Stimulated activated effector memory CD8-positive, alpha-beta T cell treated with anti-CD3 and anti-CD28 coated beads, Interleukin-12 subunit alpha, Interleukin-12 subunit beta, amount 100 ng/mL, for 72 hours (primary cell): ENCODE results near the gene MAD1L1.

Experiments used
- ATAC-seq: fragments of 150-1000 bp; cut with Tn5 transposase; 2 replicates; pipeline ENCODE4 v1.10.0; 2021
- DNase-seq, 2 donors: peaks; one replicate each; pipeline ENCODE4 v3.0.0; 2021 to 2022; ENCODE audit warnings: low spot score in 2 of 2
- H3K27ac Mint-ChIP-seq: one replicate; pipeline ENCODE4 v1.8.0; 2022; ENCODE audit warnings: mild to moderate bottlenecking, mixed read lengths
- H3K36me3 Mint-ChIP-seq: one replicate; pipeline ENCODE4 v1.8.0; 2022; ENCODE audit warnings: mild to moderate bottlenecking, mixed read lengths
- H3K4me1 Mint-ChIP-seq: one replicate; pipeline ENCODE4 v1.8.0; 2022; ENCODE audit warnings: mixed read lengths
- H3K4me3 Mint-ChIP-seq: one replicate; pipeline ENCODE4 v1.8.0; 2022; ENCODE audit warnings: mild to moderate bottlenecking, mixed read lengths
- H3K9me3 Mint-ChIP-seq: one replicate; pipeline ENCODE4 v1.8.0; 2022; ENCODE audit warnings: mixed read lengths

Gene MAD1L1

DNA sequence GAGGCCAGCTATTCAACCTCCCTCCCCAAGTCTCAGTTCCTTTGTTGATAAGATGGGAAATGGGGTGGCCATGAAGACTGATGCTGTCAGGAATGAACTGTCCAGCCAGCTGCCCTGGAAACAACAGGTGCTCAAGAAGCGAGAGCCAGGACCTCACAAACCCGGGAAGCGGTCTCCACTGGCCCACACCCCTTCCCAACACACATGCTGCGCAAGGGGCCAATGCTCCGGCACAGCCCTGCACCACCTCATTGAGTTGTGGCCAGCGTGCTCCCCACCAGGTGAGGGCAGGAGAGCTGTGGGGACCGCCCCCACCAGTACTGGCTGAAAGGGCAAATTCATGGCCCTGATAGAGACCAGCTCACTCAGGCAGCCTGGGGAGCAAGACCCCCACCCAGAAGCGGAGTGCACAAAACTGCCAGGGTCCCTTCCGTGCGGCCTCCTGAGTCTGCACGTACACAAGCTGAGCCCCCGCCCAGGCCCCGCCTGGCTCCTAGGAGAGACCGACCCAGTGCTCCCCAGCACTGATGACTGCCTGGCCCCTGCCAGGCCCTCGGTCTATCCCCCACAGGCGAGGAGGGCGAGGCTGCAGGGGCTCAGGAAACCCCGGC lies 216.6 kb downstream of the MAD1L1 start:
- Mint-ChIP-seq H3K9me3 (no peaks in the 10 kb centered on the region), H3K27ac (no peak overlapping the region), H3K36me3 (peaks cover 12% of the 10 kb centered on the region), H3K4me1 (peaks cover 32% of the 10 kb centered on the region), H3K4me3 (no peak overlapping the region)
- no peak for DNase-seq
- ATAC-seq: no peak

DNA sequence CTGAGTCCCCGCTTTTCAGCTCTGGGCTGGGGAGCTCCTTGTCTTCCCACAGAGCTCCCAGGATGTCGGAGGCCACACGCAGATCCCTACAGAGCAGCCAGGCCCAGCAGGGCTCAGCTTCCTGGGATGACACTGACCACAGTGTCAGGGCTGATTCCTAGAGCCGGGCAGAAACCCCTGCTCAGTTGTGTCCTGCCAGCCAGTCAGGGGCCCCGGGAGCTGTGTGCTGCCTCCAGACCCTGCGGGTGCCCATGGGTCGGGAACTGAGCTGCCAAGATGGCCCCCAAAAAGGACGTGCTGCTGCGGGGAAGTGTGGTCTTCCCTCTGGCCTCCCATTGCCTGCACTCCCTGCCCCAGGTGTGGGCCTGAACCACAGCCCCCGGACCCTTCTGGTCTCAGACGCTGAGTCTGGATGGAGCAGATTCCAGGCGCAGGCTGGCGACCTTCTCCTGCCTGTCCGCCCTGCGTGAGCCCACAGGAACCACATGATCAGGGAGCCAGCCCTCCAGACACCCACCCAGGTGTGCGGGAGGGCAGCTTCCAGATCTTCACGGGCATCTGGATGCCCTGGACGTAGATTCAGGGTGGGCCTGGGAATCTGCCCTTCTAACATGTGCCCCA lies 217.4 kb downstream of the MAD1L1 start:
- Mint-ChIP-seq H3K4me3 (no peak overlapping the region), H3K27ac (no peak overlapping the region), H3K36me3 (peaks cover 12% of the 10 kb centered on the region), H3K9me3 (no peaks in the 10 kb centered on the region), H3K4me1 (peaks cover 30% of the 10 kb centered on the region)
- DNase-seq (no peak), ATAC-seq (no peak)

DNA sequence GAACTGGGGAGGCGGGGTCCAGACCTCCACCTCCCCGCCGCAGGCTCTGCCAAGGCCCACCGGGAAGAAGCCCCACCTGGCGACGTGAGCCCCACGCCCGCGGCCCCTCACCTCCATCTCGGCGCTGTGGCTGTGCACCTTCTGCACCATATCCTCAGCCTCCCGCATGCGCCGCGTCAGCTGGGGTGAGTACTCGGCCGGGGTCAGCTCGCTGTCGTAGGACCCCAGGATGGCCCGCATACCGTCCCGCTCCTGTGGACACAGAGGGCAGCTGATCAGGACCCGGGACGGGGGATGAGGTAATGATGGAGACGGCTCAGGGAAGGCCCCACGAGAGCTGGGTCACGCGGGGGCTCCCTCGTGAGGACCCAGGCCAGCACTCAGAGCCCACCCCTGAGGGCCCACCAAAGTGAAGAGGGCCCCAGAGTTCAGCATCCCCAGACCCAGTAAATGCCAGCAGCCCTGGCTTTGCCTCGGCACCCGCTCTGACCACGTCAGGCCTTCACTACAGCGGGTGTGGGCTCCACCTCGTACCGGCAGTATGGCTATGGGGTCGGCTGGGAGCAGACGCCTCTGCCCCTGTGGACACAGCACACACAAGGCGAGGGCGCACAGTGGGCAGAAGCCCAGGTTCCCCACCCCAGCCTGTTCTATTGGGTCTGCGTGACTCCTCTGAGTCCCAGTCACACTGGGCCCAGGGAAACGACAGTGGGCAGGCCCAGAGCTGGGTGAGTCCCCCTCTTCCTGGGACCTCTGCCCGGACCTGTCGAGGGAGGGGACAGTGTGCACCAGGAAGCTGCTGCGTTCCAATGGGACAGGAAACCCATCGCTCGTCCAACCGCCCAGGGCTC lies 218.1 kb downstream of the MAD1L1 start:
- no peak overlapping the region for H3K27ac Mint-ChIP-seq
- peaks cover 12% of the 10 kb centered on the region for H3K36me3 Mint-ChIP-seq
- H3K4me1 Mint-ChIP-seq: peaks cover 22% of the 10 kb centered on the region
- no peak overlapping the region for H3K4me3 Mint-ChIP-seq
- no peaks in the 10 kb centered on the region for H3K9me3 Mint-ChIP-seq
- DNase-seq: no peak
- ATAC-seq: no peak

DNA sequence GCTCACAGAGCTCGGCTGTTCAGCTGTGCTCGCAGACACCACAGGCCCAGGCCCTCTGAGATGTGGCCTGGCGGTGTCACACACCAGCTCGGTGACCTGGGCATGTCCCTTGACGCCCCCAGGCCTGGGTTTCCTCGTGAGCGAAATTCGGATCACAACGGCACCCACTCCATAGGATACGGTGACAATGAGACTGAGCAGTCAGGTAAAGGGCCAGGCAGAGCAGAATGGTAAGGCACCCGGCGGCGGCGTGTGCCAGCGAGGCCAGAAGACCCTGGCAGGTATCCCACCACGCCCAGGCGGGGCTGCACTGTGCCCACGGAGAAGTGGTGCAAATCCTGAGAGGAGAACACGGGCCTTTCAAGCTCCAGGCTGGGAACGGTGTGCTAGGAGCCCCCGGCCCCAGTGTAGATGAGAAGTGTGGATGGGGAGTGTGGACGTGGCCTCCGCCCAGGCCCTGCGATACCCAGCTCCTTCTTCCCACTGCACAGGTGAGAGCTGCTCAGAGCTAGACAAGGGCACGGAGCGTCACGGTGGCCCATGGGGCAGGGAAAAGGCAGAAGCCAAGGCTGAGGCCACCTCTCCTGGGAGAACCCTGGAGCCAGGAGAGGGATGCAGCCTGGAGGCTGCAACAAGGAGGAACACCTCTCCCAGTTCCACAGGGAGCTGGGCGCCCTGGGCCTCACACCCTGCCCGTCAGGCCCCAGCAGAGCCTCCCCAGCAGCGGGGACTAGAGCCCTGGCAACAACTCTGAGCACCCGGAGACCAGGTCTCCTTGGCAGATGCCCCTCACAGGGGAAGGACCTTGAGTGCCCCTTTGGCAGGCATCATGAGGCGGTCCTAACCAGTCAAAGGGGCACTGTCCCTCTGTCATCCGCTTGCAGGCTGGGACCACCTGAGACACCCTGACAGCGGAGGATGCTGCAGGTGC lies 219.1 kb downstream of the MAD1L1 start:
- peaks cover 12% of the 10 kb centered on the region for H3K36me3 Mint-ChIP-seq
- H3K9me3 Mint-ChIP-seq: no peaks in the 10 kb centered on the region
- H3K4me3 Mint-ChIP-seq: no peak overlapping the region
- H3K4me1 Mint-ChIP-seq: peaks cover 13% of the 10 kb centered on the region
- ATAC-seq (no peak), DNase-seq (no peak)
- H3K27ac Mint-ChIP-seq: no peak overlapping the region

DNA sequence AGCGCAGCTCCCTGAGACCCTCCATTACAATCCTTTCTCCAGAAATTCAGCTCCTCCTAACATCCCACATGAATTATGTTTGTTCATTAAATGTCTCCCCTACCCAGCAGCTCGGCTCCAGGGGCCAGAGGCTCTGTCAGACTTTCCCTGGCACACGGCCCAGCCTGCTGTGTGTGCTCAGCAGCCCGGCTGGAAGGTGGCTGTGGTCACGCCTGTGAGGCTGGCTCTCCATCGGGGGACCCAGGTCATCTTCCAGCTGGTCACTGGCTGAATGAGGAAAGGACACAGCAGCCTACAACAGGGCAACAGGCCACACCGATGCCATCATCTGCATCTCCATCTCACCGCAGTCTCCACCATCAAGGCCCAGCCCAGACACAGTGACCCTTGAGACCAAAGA lies 219.8 kb downstream of the MAD1L1 start:
- Mint-ChIP-seq H3K36me3 (peaks cover 12% of the 10 kb centered on the region), H3K27ac (no peak overlapping the region), H3K9me3 (no peaks in the 10 kb centered on the region), H3K4me3 (no peak overlapping the region), H3K4me1 (peaks cover 13% of the 10 kb centered on the region)
- no peak for ATAC-seq
- no peak for DNase-seq

DNA sequence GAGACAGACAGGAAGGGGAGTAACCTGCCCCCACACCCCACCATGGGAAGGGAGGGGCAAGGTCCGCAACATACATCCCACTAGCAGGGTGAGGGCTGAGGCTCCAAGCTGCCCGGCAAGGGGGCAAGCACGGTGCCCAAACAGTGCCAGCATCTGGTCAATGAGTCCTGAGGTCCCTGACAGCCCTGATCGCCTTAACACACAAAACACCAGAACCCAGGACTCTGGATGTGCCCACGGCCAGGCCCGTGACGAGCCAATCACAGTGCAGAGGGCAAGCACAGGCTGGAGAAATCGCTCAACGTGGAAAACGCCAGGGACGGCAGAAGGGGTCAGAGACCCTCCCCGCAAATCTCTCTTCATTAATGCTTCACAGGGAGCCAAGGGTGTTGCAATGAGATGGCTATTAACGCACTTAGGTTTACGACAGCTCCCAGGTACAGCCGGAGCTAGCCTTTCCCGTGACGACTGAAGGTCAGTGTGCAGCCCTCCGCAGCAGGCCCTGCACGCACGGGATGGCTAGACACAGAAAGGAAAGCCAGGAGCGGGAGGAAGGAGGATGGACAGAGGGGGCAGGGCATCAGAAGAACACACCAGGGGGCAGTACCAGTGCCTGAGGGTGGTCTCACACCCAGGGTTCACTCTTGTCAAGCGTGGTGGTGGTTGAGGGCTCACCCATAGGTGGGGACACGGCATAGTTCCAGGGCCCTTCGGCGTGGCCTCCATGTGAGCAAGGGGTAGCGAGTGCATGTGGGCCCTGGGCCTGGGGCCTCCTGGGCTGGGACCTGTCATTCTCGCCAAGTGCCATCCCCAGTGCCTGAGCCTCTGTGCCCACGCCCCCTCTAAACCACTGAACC lies 220.5 kb downstream of the MAD1L1 start:
- H3K36me3 Mint-ChIP-seq: peaks cover 12% of the 10 kb centered on the region
- DNase-seq (no peak), ATAC-seq (no peak)
- H3K4me3 Mint-ChIP-seq: no peak overlapping the region
- no peak overlapping the region for H3K27ac Mint-ChIP-seq
- H3K4me1 Mint-ChIP-seq: peaks cover 13% of the 10 kb centered on the region
- no peaks in the 10 kb centered on the region for H3K9me3 Mint-ChIP-seq

DNA sequence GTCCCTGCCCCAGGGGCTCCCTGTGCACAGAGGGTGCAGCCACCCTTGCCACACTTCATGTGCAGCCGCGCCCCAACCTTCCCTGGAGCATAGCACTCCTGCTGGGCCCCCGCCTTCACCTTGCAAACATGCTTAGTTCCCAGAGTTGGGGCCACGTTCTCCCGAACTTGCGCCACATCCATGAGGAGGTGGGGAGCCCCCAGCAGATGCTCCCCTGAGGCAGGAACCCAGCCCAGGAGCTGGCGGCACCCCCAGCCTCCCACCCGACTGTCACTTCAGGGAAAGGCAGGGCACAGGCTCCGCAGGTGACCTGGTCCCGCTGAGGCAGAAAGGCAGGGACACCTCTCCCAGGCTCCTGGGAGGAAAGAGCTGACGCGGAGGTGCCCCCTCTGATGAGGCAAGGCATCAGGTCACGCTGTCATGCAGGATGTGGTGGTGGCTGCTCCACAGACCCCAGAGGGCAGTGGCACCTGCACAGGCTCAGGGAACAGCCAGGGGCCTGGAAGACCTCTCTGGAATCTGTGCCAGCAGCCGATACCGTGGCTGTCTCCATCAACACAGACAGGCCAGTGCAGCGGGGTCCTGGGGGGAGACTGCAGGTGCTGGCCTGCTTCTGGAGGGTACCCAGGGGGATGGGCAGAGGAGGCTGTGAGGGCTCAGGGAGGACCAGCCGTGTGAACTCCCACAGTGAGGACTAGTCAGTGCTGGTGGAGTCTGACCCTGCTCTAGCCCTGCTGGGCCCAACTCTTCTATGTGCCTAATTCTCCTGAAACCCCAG lies 221.3 kb downstream of the MAD1L1 start:
- Mint-ChIP-seq H3K36me3 (peaks cover 12% of the 10 kb centered on the region), H3K27ac (no peak overlapping the region), H3K9me3 (no peaks in the 10 kb centered on the region), H3K4me1 (peaks cover 16% of the 10 kb centered on the region), H3K4me3 (no peak overlapping the region)
- ATAC-seq (no peak), DNase-seq (no peak)

DNA sequence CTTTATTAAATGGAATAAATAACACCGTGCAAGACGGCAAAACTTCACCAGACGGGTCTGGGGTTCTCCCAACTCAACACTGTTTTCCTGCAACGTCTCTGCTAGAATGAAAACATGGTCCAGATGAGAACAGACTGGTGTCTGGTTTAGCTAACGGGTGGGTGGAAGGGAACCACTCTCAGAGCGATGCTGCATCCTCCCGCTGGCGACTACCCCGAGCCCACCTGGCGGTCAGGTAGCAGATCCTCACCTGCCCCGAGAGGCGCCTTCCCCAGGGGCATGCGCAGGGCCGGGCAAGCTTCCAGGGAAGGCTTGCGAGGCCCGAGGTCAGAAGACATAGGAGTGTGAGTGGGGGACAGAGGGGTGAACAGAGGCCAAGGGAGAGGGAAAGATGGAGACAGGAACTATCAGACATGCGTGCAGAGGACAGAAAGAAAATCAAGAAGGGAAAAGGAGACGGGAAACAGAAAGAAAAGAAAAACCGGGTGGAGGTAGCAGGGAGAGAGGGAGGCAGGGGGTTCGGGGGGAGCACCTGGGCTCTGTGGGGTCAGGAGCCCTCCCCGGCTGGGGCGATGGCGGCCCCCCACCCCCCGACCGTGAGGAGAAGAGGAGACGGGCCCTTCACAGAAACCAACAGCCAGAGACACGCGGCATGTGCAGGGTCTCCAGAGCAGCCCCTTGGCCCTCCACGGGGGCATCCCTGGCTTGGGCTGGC lies 222.0 kb downstream of the MAD1L1 start:
- ATAC-seq: no peak
- Mint-ChIP-seq H3K36me3 (peaks cover 12% of the 10 kb centered on the region), H3K27ac (no peak overlapping the region), H3K9me3 (no peaks in the 10 kb centered on the region), H3K4me1 (peaks cover 23% of the 10 kb centered on the region), H3K4me3 (no peak overlapping the region)
- no peak for DNase-seq

DNA sequence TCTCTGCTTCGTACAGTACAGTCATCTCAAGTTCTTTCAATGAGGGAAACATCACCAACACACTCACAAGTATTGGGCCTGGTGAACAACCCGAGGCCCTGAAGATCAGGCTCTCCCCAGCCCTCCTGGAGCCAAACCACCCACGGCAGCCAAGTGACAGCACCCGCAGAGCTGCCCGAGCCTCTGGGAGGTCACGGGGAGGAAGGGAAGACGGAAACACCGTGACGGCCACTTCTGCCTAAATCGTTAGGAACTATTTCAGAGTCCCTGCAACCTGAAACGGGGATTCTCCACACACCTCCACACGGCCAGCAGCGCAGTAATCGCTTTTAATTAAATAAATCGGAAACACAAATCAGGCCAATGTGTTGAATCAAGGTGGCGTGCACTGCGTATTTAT lies 222.6 kb downstream of the MAD1L1 start:
- no peak for DNase-seq
- H3K9me3 Mint-ChIP-seq: no peaks in the 10 kb centered on the region
- H3K27ac Mint-ChIP-seq: no peak overlapping the region
- H3K36me3 Mint-ChIP-seq: peaks cover 12% of the 10 kb centered on the region
- no peak for ATAC-seq
- peaks cover 26% of the 10 kb centered on the region for H3K4me1 Mint-ChIP-seq
- no peak overlapping the region for H3K4me3 Mint-ChIP-seq

DNA sequence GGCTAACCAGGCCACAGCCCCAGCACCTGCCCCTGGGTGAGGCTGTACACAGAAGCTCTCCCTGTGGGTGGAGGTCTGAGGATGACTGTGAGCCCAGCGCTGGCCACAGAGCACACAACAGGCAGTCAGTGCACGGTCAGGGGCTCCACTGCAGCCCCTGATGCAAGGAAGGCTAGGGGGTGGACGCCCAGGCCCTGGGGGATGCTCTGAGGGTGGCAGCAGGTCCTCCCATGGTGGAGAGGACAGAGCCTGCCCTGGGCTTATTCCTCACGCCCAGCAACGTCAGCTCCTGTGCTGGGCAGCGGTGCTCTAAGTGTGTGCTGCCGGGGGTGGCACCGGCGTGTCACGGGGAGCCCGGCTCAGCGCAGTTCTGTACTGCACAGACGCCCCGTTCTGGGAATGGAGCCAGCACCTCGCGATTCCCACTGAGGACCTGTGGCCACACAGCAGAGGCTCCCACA lies 223.2 kb downstream of the MAD1L1 start:
- Mint-ChIP-seq H3K27ac (no peak overlapping the region), H3K4me3 (no peak overlapping the region), H3K9me3 (no peaks in the 10 kb centered on the region), H3K4me1 (peaks cover 26% of the 10 kb centered on the region), H3K36me3 (peaks cover 12% of the 10 kb centered on the region)
- no peak for DNase-seq
- ATAC-seq: no peak

DNA sequence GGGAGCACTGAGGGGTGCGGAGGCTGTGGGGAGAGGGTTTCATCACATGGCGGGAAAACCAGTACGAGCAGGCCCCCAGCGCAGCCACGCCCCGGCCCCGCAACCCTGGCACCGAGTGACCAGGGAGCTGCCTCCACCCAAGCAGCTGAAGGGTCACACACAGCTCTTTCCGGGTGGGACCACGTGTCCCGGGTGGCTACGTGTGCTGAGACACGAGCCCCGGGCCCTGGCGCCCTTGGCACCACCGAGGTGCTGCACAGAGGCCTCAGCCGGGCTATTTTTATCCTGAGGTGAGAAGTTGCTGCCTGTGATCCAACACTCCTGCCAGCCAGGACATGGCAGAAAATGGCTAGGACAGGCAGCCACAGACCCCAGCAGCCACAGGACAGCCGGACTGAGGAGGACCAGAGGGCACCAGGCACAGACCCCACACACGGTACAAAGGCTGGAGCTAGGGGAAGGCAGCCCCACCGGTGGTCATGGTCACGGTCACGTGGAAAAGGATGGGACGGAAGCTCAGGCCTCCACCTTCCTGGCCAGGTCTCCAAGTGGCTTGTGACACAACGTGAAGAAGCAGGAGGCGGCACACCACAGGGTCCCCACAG lies 223.7 kb downstream of the MAD1L1 start:
- ATAC-seq (no peak), DNase-seq (no peak)

DNA sequence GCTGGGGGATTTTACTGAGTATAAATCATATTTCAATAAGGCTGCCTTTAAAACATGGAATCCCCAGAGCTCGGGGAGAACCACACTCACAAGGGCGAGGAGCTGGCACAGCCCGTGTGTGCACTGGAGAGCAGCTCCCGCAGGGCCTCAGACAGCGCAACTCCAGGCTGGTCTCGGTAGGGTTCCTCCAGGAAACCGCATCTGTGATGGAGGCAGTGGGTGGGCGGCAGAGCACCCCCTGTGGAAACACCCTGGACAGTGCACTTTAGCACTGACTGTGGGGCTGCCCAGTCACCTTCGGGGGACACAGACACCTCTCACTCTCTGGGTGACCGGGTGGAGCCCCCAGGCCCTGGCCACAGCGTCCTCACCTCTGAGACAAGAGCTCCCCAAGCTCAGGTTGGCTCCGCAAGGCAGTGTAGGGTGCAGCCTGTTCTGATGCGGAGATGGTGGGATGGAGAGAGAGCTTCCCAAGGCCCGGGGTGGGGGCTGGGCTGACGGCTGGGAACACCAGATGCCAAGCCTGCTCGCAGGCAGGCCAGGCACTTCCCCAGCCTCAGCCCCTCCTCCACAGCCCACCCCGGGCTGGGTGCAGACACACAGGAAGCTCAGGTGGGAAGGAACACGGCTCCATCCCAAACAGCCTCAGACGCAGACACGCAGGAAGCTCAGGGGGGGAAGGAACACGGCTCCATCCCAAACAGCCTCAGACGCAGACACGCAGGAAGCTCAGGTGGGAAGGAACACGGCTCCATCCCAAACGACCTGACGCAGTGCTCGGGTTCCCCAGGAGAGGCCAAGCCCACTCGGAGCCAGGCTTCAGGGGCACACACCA lies 224.4 kb downstream of the MAD1L1 start:
- H3K36me3 Mint-ChIP-seq: peaks cover 6% of the 10 kb centered on the region
- peaks cover 22% of the 10 kb centered on the region for H3K4me1 Mint-ChIP-seq
- H3K4me3 Mint-ChIP-seq: no peak overlapping the region
- ATAC-seq: no peak
- no peaks in the 10 kb centered on the region for H3K9me3 Mint-ChIP-seq
- no peak for DNase-seq
- H3K27ac Mint-ChIP-seq: no peak overlapping the region

More for the DNA sequence above, 223.7 kb downstream of the MAD1L1 start:
- Mint-ChIP-seq H3K9me3 (no peaks in the 10 kb centered on the region), H3K4me1 (peaks cover 26% of the 10 kb centered on the region), H3K4me3 (no peak overlapping the region), H3K36me3 (peaks cover 12% of the 10 kb centered on the region), H3K27ac (no peak overlapping the region)
